MG63 (cell line): ENCODE measurements around the gene SFT2D1. TPM values are rescaled to one million over a fixed set of nuclear protein-coding genes. Genes with fewer than 3 reads are reported as not detected.

Experiments used
- DNase-seq: peaks from one replicate; pipeline ENCODE4 v3.0.0-alpha.2; 2020
- H3K27me3 ChIP-seq: fragments of 250-450 bp; sonication (Bioruptor Pico); 2 replicates; pipeline ENCODE4 v1.5.1; 2020; ENCODE audit warnings: mild to moderate bottlenecking, moderate library complexity
- H3K36me3 ChIP-seq: fragments of 250-450 bp; sonication (Bioruptor Pico); 2 replicates; pipeline ENCODE4 v1.5.1; 2020; ENCODE audit warnings: mild to moderate bottlenecking, moderate library complexity
- H3K4me3 ChIP-seq: fragments of 250-450 bp; sonication (Bioruptor Pico); 2 replicates; pipeline ENCODE4 v1.5.1; 2020; ENCODE audit warnings: mild to moderate bottlenecking, moderate library complexity
- H3K9me3 ChIP-seq: fragments of 250-450 bp; sonication (Bioruptor Pico); 2 replicates; pipeline ENCODE4 v1.5.1; 2020; ENCODE audit warnings: mild to moderate bottlenecking, moderate library complexity
- total RNA-seq: library from RNA; depleted of rRNA; stranded (reverse); fragments of >200 nt; shearing (Covaris generic); gene quantifications from 2 replicates; pipeline ENCODE4 v1.2.3, GENCODE V29; 2014; ENCODE audit warnings: low replicate concordance

Gene SFT2D1
- total RNA-seq, 1 experiment from 2014 or later, result 28.8 TPM

GRCh38 chr6:166305562-166306117, 36.7 kb downstream of the SFT2D1 start:
- no peak overlapping the region for H3K4me3 ChIP-seq
- no peaks in the 10 kb centered on the region for H3K36me3 ChIP-seq
- no peaks in the 10 kb centered on the region for H3K9me3 ChIP-seq
- H3K27me3 ChIP-seq, result no peaks in the 10 kb centered on the region
- DNase-seq, result no peak

GRCh38 chr6:166304106-166304505, 38.2 kb downstream of the SFT2D1 start:
- Histone ChIP-seq H3K9me3 (no peaks in the 10 kb centered on the region), H3K4me3 (no peak overlapping the region), H3K27me3 (no peaks in the 10 kb centered on the region), H3K36me3 (no peaks in the 10 kb centered on the region)
- DNase-seq, result no peak

GRCh38 chr6:166301611-166302529, 40.5 kb downstream of the SFT2D1 start:
- no peaks in the 10 kb centered on the region for H3K9me3 ChIP-seq
- H3K27me3 ChIP-seq, result 0 out of 2 replicates have a peak, but pooled peaks cover under 1% of the 10 kb centered on the region
- no peak for DNase-seq
- H3K36me3 ChIP-seq, result no peaks in the 10 kb centered on the region
- H3K4me3 ChIP-seq, result no peak overlapping the region

GRCh38 chr6:166300357-166300987, 41.9 kb downstream of the SFT2D1 start:
- Histone ChIP-seq H3K27me3 (0 out of 2 replicates have a peak, but pooled peaks cover 2% of the 10 kb centered on the region), H3K4me3 (no peak overlapping the region), H3K9me3 (no peaks in the 10 kb centered on the region), H3K36me3 (no peaks in the 10 kb centered on the region)
- DNase-seq, result no peak

GRCh38 chr6:166297606-166298005, 44.7 kb downstream of the SFT2D1 start:
- no peak overlapping the region for H3K4me3 ChIP-seq
- H3K9me3 ChIP-seq, result no peaks in the 10 kb centered on the region
- peaks cover 4% of the 10 kb centered on the region for H3K27me3 ChIP-seq
- no peaks in the 10 kb centered on the region for H3K36me3 ChIP-seq
- DNase-seq, result no peak

- H3K4me3 ChIP-seq, result no peak overlapping the region
- H3K9me3 ChIP-seq, result no peaks in the 10 kb centered on the region
- no peak for DNase-seq
- H3K36me3 ChIP-seq, result no peaks in the 10 kb centered on the region
- peaks cover 4% of the 10 kb centered on the region for H3K27me3 ChIP-seq
These were observed 46.1 kb downstream of the SFT2D1 start for GRCh38 chr6:166296035-166296883.

- H3K4me3 ChIP-seq, result no peak overlapping the region
- peaks cover 4% of the 10 kb centered on the region for H3K27me3 ChIP-seq
- no peak for DNase-seq
- no peaks in the 10 kb centered on the region for H3K9me3 ChIP-seq
- H3K36me3 ChIP-seq, result no peaks in the 10 kb centered on the region
These were observed 48.4 kb downstream of the SFT2D1 start for GRCh38 chr6:166293731-166294584.

- Histone ChIP-seq H3K36me3 (no peaks in the 10 kb centered on the region), H3K27me3 (peaks cover 2% of the 10 kb centered on the region), H3K9me3 (no peaks in the 10 kb centered on the region), H3K4me3 (no peak overlapping the region)
- no peak for DNase-seq
These were observed 52.9 kb downstream of the SFT2D1 start for GRCh38 chr6:166289207-166290060.

GRCh38 chr6:166286839-166287271, 55.5 kb downstream of the SFT2D1 start:
- DNase-seq, result no peak
- H3K4me3 ChIP-seq, result no peak overlapping the region
- no peaks in the 10 kb centered on the region for H3K36me3 ChIP-seq
- no peaks in the 10 kb centered on the region for H3K27me3 ChIP-seq
- no peaks in the 10 kb centered on the region for H3K9me3 ChIP-seq

- H3K36me3 ChIP-seq, result no peaks in the 10 kb centered on the region
- H3K27me3 ChIP-seq, result no peaks in the 10 kb centered on the region
- H3K4me3 ChIP-seq, result no peak overlapping the region
- H3K9me3 ChIP-seq, result no peaks in the 10 kb centered on the region
- no peak for DNase-seq
These were observed 57.1 kb downstream of the SFT2D1 start for GRCh38 chr6:166285233-166285632.

- no peak overlapping the region for H3K4me3 ChIP-seq
- H3K9me3 ChIP-seq, result no peaks in the 10 kb centered on the region
- H3K27me3 ChIP-seq, result no peaks in the 10 kb centered on the region
- no peak for DNase-seq
- H3K36me3 ChIP-seq, result no peaks in the 10 kb centered on the region
These were observed 57.7 kb downstream of the SFT2D1 start for GRCh38 chr6:166284640-166285039.

GRCh38 chr6:166282394-166283032, 59.8 kb downstream of the SFT2D1 start:
- no peaks in the 10 kb centered on the region for H3K27me3 ChIP-seq
- no peak overlapping the region for H3K4me3 ChIP-seq
- no peaks in the 10 kb centered on the region for H3K36me3 ChIP-seq
- no peaks in the 10 kb centered on the region for H3K9me3 ChIP-seq
- no peak for DNase-seq

- Histone ChIP-seq H3K36me3 (no peaks in the 10 kb centered on the region), H3K4me3 (no peak overlapping the region), H3K9me3 (no peaks in the 10 kb centered on the region), H3K27me3 (no peaks in the 10 kb centered on the region)
- DNase-seq, result no peak
These were observed 61.2 kb downstream of the SFT2D1 start for GRCh38 chr6:166281104-166281503.

GRCh38 chr6:166279393-166279679, 63.0 kb downstream of the SFT2D1 start:
- no peak for DNase-seq
- H3K36me3 ChIP-seq, result no peaks in the 10 kb centered on the region

More at GRCh38 chr6:166279393-166279679, 63.0 kb downstream of the SFT2D1 start:
- H3K9me3 ChIP-seq, result no peaks in the 10 kb centered on the region
- no peak overlapping the region for H3K4me3 ChIP-seq
- no peaks in the 10 kb centered on the region for H3K27me3 ChIP-seq
